ENCODE measurements around the gene GDPD5.

Gene GDPD5

GRCh38 chr11:75425422-75425821, 100.3 kb downstream of the GDPD5 start:
- Histone ChIP-seq H2AFZ (ENCODE audit: low read length) (no peak overlapping the region), H3K79me2 (ENCODE audit: insufficient read depth, low read length) (no peaks in the 10 kb centered on the region), H3K9me3 (ENCODE audit: low read length) (no peaks in the 10 kb centered on the region), H3K27me3 (ENCODE audit: insufficient read depth, low read length) (no peaks in the 10 kb centered on the region), H3K4me1 (ENCODE audit: insufficient read depth, low read length, severe bottlenecking) (no peaks in the 10 kb centered on the region), H3K36me3 (ENCODE audit: insufficient read depth, low read length) (no peaks in the 10 kb centered on the region; the same call in 1 of the 2 replicates), H4K20me1 (ENCODE audit: insufficient read depth, low read length) (no peaks in the 10 kb centered on the region), H3K9ac (ENCODE audit: low read length) (no peak overlapping the region), H3F3A (ENCODE audit: insufficient read depth, low read length) (no peaks in the 10 kb centered on the region), H3K9me2 (ENCODE audit: low read depth, low read length) (no peaks in the 10 kb centered on the region), H3K4me3 (ENCODE audit: low read depth, low read length, poor library complexity, severe bottlenecking) (no peak overlapping the region), H3K27ac (ENCODE audit: low read depth, low read length, poor library complexity, severe bottlenecking) (no peak overlapping the region), H3K4me2 (ENCODE audit: low read length) (no peak overlapping the region)
- no peak for TF ChIP-seq EZH2 (IDR thresholded peaks at IDR 0.05; ENCODE audit: borderline replicate concordance, low read length)
- TF ChIP-seq, protein P1, sequence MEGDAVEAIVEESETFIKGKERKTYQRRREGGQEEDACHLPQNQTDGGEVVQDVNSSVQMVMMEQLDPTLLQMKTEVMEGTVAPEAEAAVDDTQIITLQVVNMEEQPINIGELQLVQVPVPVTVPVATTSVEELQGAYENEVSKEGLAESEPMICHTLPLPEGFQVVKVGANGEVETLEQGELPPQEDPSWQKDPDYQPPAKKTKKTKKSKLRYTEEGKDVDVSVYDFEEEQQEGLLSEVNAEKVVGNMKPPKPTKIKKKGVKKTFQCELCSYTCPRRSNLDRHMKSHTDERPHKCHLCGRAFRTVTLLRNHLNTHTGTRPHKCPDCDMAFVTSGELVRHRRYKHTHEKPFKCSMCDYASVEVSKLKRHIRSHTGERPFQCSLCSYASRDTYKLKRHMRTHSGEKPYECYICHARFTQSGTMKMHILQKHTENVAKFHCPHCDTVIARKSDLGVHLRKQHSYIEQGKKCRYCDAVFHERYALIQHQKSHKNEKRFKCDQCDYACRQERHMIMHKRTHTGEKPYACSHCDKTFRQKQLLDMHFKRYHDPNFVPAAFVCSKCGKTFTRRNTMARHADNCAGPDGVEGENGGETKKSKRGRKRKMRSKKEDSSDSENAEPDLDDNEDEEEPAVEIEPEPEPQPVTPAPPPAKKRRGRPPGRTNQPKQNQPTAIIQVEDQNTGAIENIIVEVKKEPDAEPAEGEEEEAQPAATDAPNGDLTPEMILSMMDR (IDR thresholded peaks at IDR 0.05; ENCODE audit: low read length), result peak; percentile 36; the same call in 1 of the 2 replicates

DNA sequence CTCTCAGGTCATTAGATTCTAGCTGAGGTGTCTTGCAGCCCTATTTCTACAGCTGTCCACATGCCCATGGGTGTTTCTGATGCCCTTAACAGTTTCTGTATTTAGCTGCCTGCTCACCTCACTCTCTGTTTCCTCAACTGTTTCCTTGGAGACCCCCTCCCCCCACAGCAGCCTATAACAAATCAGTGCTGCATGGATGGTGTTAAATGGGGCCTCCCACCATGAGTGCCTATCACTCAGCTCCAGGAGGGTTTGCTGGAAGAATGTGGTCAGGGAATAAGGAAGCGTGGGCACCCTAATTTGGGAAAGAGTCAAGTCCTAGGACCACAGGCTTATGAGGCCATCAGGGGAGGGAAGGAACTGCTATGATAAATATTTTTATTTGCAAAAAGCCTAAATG, 101.3 kb downstream of the GDPD5 start:
- Histone ChIP-seq H3K27ac (ENCODE audit: low read depth, low read length, poor library complexity, severe bottlenecking) (no peak overlapping the region), H3K9me2 (ENCODE audit: low read depth, low read length) (no peaks in the 10 kb centered on the region), H3K9me3 (ENCODE audit: low read length) (no peaks in the 10 kb centered on the region), H3K4me3 (ENCODE audit: low read depth, low read length, poor library complexity, severe bottlenecking) (no peak overlapping the region), H3K4me1 (ENCODE audit: insufficient read depth, low read length, severe bottlenecking) (no peaks in the 10 kb centered on the region), H3K9ac (ENCODE audit: low read length) (no peak overlapping the region), H3F3A (ENCODE audit: insufficient read depth, low read length) (no peaks in the 10 kb centered on the region), H3K27me3 (ENCODE audit: insufficient read depth, low read length) (no peaks in the 10 kb centered on the region), H3K79me2 (ENCODE audit: insufficient read depth, low read length) (no peaks in the 10 kb centered on the region), H3K4me2 (ENCODE audit: low read length) (no peak overlapping the region), H4K20me1 (ENCODE audit: insufficient read depth, low read length) (no peaks in the 10 kb centered on the region), H3K36me3 (ENCODE audit: insufficient read depth, low read length) (no peaks in the 10 kb centered on the region; the same call in 1 of the 2 replicates), H2AFZ (ENCODE audit: low read length) (no peak overlapping the region)
- no peak for TF ChIP-seq EZH2 (IDR thresholded peaks at IDR 0.05; ENCODE audit: borderline replicate concordance, low read length)
- TF ChIP-seq, protein P1 (IDR thresholded peaks at IDR 0.05; ENCODE audit: low read length), result no peak

- Histone ChIP-seq H3K27ac (ENCODE audit: low read depth, low read length, poor library complexity, severe bottlenecking) (no peak overlapping the region), H3K4me1 (ENCODE audit: insufficient read depth, low read length, severe bottlenecking) (no peaks in the 10 kb centered on the region), H4K20me1 (ENCODE audit: insufficient read depth, low read length) (no peaks in the 10 kb centered on the region), H3K79me2 (ENCODE audit: insufficient read depth, low read length) (no peaks in the 10 kb centered on the region), H3K4me3 (ENCODE audit: low read depth, low read length, poor library complexity, severe bottlenecking) (no peak overlapping the region), H3F3A (ENCODE audit: insufficient read depth, low read length) (no peaks in the 10 kb centered on the region), H3K9me3 (ENCODE audit: low read length) (no peaks in the 10 kb centered on the region), H3K9ac (ENCODE audit: low read length) (no peak overlapping the region), H3K27me3 (ENCODE audit: insufficient read depth, low read length) (no peaks in the 10 kb centered on the region), H3K36me3 (ENCODE audit: insufficient read depth, low read length) (no peaks in the 10 kb centered on the region; the same call in 1 of the 2 replicates), H2AFZ (ENCODE audit: low read length) (no peak overlapping the region), H3K4me2 (ENCODE audit: low read length) (no peak overlapping the region), H3K9me2 (ENCODE audit: low read depth, low read length) (no peaks in the 10 kb centered on the region)
- no peak for TF ChIP-seq EZH2 (IDR thresholded peaks at IDR 0.05; ENCODE audit: borderline replicate concordance, low read length)
- TF ChIP-seq, protein P1 (IDR thresholded peaks at IDR 0.05; ENCODE audit: low read length), result no peak
Measured at GRCh38 chr11:75423721-75424120, 102.0 kb downstream of the GDPD5 start.
